ENCODE results near the gene SLC26A2.
"Not testable (repeated sequence)": the region's sequence is repeated elsewhere in the genome, so short reads cannot be mapped to it uniquely, and the experiment has no call there.

SLC26A2 gene

GRCh38 chr5:149939546-149939945, 21.0 kb upstream of the SLC26A2 start:
- no peak for DNase-seq (ENCODE audit: extremely low read depth, low read depth)
- no peak for TF ChIP-seq CTCF (IDR thresholded peaks at IDR 0.05; ENCODE audit: low read depth, low read length)

GRCh38 chr5:149940077-149940574, 20.4 kb upstream of the SLC26A2 start:
- no peak for TF ChIP-seq CTCF (IDR thresholded peaks at IDR 0.05; ENCODE audit: low read depth, low read length)
- no peak for DNase-seq (ENCODE audit: extremely low read depth, low read depth)

GRCh38 chr5:149940941-149941644, 19.5 kb upstream of the SLC26A2 start:
- no peak for TF ChIP-seq CTCF (IDR thresholded peaks at IDR 0.05; ENCODE audit: low read depth, low read length)
- no peak for DNase-seq (ENCODE audit: extremely low read depth, low read depth)

GRCh38 chr5:149941795-149942194, 18.8 kb upstream of the SLC26A2 start:
- TF ChIP-seq CTCF (IDR thresholded peaks at IDR 0.05; ENCODE audit: low read depth, low read length), result no peak
- DNase-seq (ENCODE audit: extremely low read depth, low read depth), result no peak

GRCh38 chr5:149942199-149942598, 18.4 kb upstream of the SLC26A2 start:
- DNase-seq (ENCODE audit: extremely low read depth, low read depth), result no peak
- TF ChIP-seq CTCF (IDR thresholded peaks at IDR 0.05; ENCODE audit: low read depth, low read length), result no peak

- not testable (repeated sequence) for DNase-seq (ENCODE audit: extremely low read depth, low read depth)
Observed at GRCh38 chr5:149942741-149943169, 17.8 kb upstream of the SLC26A2 start.

- DNase-seq (ENCODE audit: extremely low read depth, low read depth), result not testable (repeated sequence)
Observed at GRCh38 chr5:149943177-149943949, 17.2 kb upstream of the SLC26A2 start.

- no peak for TF ChIP-seq CTCF (IDR thresholded peaks at IDR 0.05; ENCODE audit: low read depth, low read length)
- no peak for DNase-seq (ENCODE audit: extremely low read depth, low read depth)
Observed at GRCh38 chr5:149944666-149945065, 15.9 kb upstream of the SLC26A2 start, which contains the start of gene PDE6A. Gene PDE6A, minus strand, starts transcription at chr5:149944793. Its CDS starts 120 bp downstream, at chr5:149944673.

All from AG09319 (cell line).